Activated CD8-positive, alpha-beta memory T cell treated with anti-CD3 and anti-CD28 coated beads for 36 hours (primary cell): Measurements from ENCODE around the gene DUSP15. TPM values are rescaled to one million over a fixed set of nuclear protein-coding genes. Genes with fewer than 3 reads are reported as not detected.

Experiments
- CTCF ChIA-PET: fragments of 350-600 bp; sonication (Branson Sonifier 250); formaldehyde crosslinking; loops from one replicate; lab custom pipeline; 2021; ENCODE audit warnings: antibody characterized with exemption; lab: Charles Lee
- POLR2A ChIA-PET: fragments of 350-600 bp; sonication (Branson Sonifier 250); formaldehyde crosslinking; loops from one replicate; lab custom pipeline; 2021; ENCODE audit warnings: antibody characterized with exemption; lab: Charles Lee
- total RNA-seq, 2 experiments: library from RNA; stranded (reverse); gene quantifications; one replicate each; pipeline ENCODE4 v1.2.3, GENCODE V29; 2021

Gene DUSP15
- total RNA-seq, 2 experiments from 2014 or later: not detected

DNA sequence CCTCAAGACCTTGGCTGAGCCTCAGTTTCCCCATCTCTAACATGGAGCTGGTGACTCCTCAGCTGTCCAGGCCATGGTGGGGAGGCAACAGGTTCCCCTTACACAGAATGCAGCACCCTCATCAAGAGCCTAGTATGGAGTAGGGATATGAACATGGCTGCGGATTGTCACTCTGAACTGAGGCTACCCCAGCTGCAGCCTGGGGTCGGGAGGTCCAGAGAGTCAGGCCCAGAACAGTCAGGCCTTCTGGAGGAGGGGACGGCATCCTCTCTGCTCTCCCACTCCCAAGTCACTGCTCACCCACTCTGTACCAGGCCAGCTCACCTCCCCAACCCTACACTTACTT lies 23.6 kb downstream of the DUSP15 start:
- ChIA-PET POLR2A (interaction anchor here (0.7 kb wide), 1 partner anchor 20 kb away, joined by 3 read pairs; no protein-coding TSS in a partner anchor), CTCF (interaction anchor here (0.5 to 2.3 kb wide), 20 partner anchors 9 to 202 kb away, joined by 3 to 18 read pairs (median 3); no protein-coding TSS in a partner anchor)

DNA sequence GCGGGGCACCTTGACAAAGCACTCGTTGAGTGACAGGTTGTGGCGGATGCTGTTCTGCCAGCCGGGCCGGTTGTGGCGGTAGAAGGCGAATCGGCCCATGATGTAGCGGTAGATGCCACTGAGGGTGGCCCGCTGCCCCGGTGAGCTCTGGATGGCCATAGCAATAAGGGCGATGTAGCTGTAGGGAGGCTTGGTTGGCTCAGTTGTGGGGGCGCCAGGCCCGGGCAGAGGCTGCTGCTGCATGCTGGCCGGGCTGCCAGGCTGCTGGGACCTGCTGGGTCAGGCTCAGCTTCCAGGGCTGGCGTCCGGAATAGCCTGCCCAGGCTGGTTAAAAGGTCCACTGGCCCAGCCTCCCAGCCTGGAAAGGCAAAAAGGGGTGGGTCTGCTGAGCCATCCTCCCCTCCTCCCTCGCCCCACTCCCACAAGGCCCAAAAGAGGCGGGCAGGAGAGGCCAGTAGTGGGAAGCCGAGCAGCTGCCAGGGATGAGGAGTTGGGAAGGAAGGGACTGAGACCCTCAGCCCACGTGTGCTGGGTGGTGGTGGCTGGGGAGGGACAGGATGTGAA lies 24.9 kb downstream of the DUSP15 start, which contains the start of gene FOXS1:
TSS of gene FOXS1 (minus strand) at position 305 of the 564 bp plus-strand sequence. CDS start at position 243, 62 bp downstream.
- CTCF ChIA-PET: interaction anchor here (0.5 to 2.3 kb wide), 5 partner anchors 22 to 187 kb away, joined by 3 to 18 read pairs (median 4); no protein-coding TSS in a partner anchor
- POLR2A ChIA-PET: no interaction called here

GRCh38 chr20:31844737-31845299 lies 25.5 kb downstream of the DUSP15 start:
- CTCF ChIA-PET: interaction anchor here (0.5 to 1.6 kb wide), 3 partner anchors 21 to 187 kb away, joined by 3 to 5 read pairs (median 4); no protein-coding TSS in a partner anchor
- POLR2A ChIA-PET: no interaction called here

DNA sequence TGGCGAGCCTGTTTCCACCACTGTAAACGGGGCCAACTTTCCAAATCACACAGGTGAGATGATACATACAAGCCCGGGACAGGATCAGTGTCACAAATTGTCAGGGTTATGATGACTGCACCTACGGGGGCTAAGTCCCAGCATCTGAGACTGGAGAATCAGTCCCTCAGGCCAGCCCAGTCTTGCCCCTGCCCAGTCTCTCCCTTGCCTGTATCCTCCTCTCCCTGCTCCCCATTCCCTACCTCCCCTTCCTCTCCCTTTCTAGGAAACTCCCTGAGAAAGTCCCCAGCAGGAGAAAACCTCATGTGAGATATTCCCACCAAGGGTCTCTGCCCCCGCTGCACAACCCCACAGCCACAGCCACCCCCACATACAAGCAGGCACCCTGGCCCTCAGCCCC lies 26.4 kb downstream of the DUSP15 start:
- POLR2A ChIA-PET: no interaction called here
- CTCF ChIA-PET: interaction anchor here (1.3 kb wide), 1 partner anchor 20 kb away, joined by 5 read pairs; no protein-coding TSS in a partner anchor

DNA sequence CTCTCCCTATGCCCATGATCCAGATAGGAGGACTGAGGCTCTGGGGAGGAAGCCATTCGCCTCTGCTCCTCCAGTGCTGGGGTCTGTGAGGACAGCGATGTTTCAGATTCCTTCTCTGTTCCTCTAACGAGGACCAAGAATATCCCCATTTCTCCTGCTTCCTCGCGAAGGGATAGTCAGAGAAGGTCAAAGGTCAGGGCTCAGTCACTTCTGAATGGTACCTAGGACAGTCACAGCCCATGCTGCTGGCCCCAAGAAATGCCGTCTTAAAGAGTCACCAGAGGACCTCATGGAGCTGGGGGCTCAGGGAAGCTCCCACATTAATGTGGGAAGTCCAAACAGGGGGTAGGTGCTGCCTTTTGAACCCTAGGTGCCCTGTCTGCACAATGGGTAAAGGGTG lies 27.0 kb downstream of the DUSP15 start:
- ChIA-PET POLR2A (no interaction called here), CTCF (no interaction called here)

DNA sequence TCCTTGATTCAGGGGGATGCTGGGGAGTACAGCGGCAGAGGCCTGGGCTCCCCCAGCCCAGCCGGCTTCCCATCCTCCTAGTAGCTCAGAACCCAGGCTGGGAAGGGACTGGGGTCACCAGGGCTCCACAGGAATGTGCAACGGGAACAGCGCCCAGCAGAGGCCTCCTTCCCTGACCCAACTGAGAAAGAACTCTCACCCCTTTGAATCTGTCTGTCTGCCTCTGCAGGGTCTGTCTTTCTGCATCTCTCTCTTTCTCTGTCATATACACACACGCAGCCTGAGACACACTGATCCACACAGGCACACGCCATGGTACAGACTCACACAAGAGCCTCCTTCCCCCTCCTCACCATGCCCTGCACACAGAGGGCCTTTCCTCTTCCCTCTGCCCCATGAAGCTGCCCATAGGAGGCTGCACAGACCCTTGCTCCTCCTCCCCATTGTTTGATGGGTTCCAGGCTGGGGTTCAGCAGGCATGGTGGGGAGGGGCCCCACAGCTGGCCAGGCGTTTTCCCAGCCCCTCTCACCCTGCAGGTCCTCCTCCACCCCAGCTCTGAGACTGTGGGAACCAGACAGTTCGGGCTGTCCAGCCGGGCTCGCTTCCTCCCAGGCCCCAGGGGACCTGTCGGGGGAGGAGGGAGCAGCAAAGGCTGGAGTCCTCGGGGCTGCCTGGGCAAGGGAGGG lies 27.7 kb downstream of the DUSP15 start:
- CTCF ChIA-PET: no interaction called here
- POLR2A ChIA-PET: no interaction called here

DNA sequence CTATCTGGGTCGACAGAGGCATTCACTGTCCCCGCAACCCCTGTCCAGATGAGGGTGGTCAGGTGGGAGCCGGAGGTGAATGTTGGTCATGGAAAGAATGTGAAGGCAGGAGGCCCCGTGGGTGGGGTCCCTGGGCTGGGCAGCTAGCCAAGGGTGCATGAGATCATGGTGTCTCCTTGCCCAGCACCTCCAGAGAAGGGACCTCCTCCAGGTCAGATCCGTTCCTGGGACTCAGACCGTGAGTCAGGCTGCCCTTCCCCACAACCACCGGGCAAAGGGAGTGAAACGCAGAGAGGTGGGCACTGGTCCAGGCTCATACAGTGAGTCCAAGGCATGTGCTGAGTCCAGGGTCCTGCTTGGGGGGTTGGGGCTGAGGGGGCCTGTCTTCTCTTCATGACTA lies 28.4 kb downstream of the DUSP15 start:
- ChIA-PET CTCF (no interaction called here), POLR2A (no interaction called here)

DNA sequence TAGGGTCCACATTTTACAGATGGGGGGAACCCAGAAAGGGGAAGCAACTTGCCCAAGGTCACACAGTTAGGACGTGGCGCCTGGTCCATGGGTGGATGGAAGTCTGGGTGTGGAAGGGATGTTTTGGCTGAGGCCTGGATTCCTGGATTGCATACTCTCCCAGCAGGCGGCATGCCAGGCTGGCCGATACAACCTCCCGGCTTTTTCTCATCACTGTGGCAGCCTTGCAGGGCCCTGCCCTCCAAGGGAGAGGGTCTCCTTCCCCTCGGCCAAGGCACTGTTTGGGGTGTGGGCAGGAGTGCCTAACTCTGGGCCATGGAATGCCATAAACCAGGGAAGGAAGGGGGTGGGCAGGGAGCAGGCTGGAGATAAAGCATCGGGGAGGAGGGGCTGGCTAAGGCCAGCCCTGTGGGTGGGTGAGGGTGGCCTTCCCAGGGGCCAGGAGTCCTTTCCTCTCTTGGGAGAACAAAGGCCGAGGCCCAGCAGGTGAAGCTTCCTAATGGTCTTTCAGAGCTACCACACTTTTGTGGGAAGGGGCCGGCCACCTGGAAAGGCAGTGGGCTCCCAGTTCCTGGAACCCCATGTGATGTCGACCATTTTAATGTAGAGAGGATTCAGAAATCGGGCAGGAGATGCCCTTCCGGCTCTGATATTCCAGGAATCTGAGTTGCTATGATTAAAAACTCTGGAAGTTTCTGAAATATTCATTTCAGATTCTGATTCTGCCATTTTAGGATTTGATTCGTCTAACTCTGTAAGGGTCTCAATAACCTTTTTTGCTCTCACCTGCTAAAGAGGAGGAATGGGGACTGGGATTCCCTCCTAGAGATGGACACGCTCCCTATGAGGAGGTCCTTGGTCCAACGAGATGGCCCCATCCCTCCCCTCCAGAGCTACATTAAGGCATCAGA lies 29.2 kb downstream of the DUSP15 start:
- POLR2A ChIA-PET: no interaction called here
- CTCF ChIA-PET: interaction anchor here (0.6 to 0.9 kb wide), 3 partner anchors 11 to 18 kb away, joined by 3 read pairs; no protein-coding TSS in a partner anchor

- ChIA-PET POLR2A (no interaction called here), CTCF (interaction anchor here (0.9 kb wide), 1 partner anchor 13 kb away, joined by 3 read pairs; no protein-coding TSS in a partner anchor)
Measured at GRCh38 chr20:31839782-31840487, 30.4 kb downstream of the DUSP15 start.

DNA sequence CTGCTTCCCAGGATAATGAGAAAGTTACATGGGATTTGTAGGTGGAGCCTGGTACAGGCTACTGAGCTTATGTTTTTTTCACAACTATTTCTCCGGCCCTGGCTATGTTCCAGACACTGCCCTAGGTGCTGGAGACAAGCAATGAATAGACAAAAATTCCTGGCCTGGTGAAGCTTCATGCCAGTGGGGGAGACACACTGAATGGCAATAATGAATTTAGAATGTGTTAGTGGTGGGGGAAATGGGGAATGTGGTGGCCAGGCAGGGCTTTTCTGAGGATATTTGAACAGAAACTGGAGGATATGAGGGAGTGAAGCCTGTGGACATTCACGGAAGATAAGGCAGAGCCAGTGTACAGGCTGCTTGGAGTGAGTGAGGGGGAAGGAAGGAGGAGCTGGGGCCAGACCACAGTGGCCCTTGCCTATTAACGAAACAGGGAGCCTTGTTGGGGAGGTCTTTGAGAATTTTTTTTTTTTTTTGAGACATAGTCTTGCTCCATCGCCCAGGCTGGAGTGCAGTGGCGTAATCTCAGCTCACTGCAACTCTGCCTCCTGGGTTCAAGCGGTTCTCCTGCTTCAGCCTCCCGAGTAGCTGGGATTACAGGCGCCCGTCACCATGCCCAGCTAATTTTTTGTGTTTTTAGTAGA lies 31.6 kb downstream of the DUSP15 start:
- POLR2A ChIA-PET: no interaction called here

DNA sequence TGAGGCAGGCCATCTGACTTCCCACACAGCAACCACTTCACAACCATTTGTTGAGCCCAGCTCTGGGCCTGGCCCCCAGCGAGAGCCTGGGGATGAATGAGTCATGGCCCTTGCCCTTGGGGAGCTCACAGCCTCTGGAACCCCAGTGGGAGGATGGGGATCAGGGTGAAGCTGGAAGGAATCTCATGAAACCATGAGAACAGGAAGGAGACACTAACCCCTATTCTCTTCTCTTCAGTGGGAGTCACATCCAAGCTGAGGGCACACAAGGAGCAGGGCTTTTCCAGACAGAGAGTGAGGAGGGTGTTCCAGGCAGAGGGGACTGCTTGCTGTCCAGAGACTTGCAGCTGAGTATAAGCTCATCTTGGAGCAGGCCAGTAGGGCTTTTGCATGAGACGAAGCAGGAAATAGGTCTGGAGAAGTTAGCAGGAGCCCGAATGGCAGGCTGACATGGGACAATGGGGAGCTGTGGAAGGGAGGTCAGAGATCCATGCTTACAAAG lies 32.4 kb downstream of the DUSP15 start:
- ChIA-PET CTCF (interaction anchor here (1.6 to 1.9 kb wide), 2 partner anchors 14 to 16 kb away, joined by 4 to 5 read pairs; no protein-coding TSS in a partner anchor), POLR2A (no interaction called here)

More for the DNA sequence above, 31.6 kb downstream of the DUSP15 start:
- CTCF ChIA-PET: interaction anchor here (1.6 to 1.9 kb wide), 2 partner anchors 13 to 17 kb away, joined by 4 to 5 read pairs; no protein-coding TSS in a partner anchor

DNA sequence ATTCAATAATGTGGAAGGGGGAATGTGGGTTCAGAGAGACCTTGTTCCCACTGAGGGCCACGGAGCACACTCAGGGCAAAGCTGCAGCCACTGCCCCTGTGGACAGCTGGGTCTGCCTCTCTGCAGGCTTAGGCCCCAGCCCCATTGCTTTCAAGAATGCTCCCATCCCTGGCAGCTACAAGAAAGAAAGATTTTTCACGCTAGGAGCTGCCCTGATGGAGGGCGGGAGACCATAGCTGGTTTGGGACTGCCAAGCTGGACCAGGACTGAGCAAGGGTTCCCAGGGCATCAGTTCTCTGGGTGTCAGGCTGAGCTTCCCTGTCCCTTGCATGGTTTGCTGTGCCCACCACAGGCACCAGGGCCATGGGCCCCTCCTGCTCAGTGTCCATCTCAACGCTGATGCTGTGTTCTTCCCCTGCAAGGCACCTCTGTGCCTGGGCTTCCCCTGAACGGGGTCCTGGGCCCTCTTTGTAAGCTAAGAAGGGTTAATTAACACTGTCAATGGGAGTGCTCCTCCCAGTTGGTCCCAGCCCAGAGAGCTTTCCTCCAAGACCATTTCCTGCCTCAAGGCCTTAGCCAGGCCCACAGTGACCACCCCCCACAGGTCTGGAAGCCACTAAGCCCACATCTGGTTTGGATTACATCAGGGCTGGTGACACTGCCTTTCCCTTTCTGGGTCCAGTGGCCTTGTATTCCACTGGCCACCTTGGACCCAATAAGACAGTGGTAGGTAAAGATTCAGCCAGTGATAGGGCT lies 33.3 kb downstream of the DUSP15 start:
- POLR2A ChIA-PET: no interaction called here

GRCh38 chr20:31835977-31836852 lies 34.1 kb downstream of the DUSP15 start:
- ChIA-PET CTCF (interaction anchor here (0.9 kb wide), 1 partner anchor 11 kb away, joined by 3 read pairs; no protein-coding TSS in a partner anchor), POLR2A (no interaction called here)

More for the DNA sequence above, 33.3 kb downstream of the DUSP15 start:
- CTCF ChIA-PET: interaction anchor here (0.6 to 1.9 kb wide), 4 partner anchors 10 to 33 kb away, joined by 3 to 5 read pairs (median 4); no protein-coding TSS in a partner anchor

DNA sequence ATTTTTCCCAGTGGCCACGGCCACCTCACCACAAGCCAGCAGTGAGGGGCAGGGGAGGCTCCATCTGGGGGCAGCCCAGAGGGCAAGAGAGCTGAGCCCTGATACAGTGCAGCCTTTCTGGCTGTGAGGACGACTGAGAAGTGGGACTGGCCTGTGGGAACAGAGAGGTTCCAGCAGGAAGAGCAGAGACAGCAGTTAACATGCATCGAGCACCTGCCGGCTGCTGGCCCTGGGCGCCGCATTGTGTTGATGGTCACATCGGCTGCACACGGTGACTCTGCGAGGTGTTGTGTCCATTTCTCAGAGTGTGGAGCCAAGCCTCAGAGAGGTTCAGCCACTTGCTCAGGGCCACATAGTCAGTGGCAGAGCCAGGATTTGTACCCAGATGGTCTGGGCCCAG lies 34.8 kb downstream of the DUSP15 start:
- CTCF ChIA-PET: no interaction called here
- POLR2A ChIA-PET: no interaction called here

- POLR2A ChIA-PET: no interaction called here
- CTCF ChIA-PET: interaction anchor here (1.4 to 3.5 kb wide), 3 partner anchors 11 to 18 kb away, joined by 4 to 10 read pairs (median 7); no protein-coding TSS in a partner anchor
Measured at GRCh38 chr20:31833931-31834521, 36.3 kb downstream of the DUSP15 start.
